GM18498 (cell line): Measurements from ENCODE around the gene ABCG1.
A peak's percentile ranks its signal among the peaks of the same experiment; 100 is the strongest.

Experiments
- ATAC-seq: cut with Tn5 transposase; IDR thresholded peaks from one replicate; pipeline ENCODE4 v1.9.1; 2021; ENCODE audit warnings: mild to moderate bottlenecking, moderate library complexity; ENCODE audit not compliant: unreplicated experiment

The ABCG1 gene

DNA sequence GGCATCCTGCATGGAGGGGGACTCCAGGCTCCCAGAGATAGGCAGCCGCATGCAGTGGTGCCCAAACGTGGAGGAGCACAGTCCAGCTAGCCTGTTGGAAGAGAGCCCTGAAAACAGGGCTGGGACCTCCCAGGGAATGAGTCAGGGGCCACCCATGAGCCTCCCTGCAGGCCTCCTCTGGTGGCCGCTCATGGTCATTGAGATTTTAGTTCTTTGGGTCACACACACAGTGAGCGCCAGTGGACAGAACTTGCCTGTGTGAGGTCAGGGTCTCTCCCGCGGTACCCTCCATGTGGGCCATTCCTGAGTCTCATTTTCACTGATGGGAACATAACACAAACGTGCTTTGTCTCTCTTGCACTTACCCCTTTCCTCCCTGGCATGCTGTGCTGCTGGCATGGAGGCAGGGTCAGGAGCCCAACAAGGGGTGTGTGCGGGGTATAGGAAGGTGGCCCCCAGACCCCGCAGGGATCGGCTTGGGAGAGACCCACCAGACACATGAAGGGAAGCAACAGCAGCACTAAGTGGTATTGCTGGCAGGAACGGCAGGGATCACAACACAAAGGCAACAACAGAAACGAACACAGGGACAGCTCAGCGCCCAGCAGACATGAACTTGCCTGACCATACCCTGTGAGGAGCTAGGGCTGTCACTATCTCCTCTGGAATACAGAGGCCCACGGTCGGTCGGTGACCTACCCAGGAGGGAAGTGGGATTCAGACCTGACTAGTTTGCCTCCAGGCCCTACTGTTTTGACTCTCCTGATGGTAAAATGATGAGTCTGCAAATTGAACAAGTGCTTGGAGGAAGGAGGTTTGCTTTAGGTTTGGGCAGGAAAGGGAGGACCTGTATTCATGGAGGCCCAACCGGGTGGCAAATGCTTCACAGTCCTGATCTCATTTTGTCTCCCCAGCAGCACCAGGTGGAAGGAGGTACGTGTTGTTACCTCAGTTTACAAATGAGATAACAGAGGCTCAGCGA, 31.8 kb downstream of the ABCG1 start:
- no peak for ATAC-seq

DNA sequence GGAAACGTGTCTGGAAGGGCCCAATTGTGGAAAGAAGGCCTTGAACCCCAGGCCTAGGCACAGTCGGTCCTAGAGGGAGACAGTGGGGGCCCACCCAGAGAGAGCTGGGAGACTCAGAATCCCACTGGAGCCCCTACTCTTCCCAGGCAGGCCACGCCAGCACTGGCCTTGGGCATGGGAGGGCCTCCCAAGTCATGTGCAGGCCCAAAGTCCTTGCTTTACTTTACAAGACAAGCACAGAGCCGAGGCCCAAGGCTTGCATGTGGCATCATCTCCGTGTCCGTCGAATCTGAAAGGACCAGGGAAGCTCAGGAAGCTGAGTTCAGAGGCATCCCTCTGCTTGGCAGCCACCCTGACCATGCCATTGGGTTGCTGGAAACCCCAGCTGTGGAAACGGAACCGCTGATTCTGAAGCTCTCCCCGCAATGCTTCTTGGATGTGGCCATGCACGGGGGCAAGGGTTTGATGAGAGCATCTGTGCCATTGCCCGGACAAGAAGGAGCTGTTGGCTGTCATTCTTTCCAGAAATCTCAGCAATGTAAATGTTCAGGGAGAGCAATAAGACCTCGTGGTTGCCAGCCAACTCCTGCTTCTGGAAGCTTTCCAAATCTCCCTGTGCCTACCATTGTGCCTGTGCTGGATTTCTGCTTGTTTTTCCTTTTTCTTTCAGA, 32.8 kb downstream of the ABCG1 start:
- no peak for ATAC-seq

DNA sequence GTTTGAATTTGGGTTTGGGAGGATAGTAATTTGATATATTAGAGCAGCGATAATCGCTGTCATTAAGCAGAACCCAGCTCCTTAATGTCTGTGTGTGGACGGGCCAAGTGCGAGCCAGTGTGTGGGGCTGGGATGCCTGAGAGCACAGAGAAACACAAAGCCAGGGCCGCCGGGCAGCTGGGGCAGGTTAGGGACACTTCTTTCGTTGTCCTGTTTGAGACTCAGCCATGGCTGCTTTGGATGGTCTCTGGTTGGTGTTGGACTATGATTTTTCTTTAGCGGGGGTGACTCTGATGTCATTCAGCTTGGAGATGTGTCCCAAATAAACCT, 33.4 kb downstream of the ABCG1 start:
- ATAC-seq = no peak

DNA sequence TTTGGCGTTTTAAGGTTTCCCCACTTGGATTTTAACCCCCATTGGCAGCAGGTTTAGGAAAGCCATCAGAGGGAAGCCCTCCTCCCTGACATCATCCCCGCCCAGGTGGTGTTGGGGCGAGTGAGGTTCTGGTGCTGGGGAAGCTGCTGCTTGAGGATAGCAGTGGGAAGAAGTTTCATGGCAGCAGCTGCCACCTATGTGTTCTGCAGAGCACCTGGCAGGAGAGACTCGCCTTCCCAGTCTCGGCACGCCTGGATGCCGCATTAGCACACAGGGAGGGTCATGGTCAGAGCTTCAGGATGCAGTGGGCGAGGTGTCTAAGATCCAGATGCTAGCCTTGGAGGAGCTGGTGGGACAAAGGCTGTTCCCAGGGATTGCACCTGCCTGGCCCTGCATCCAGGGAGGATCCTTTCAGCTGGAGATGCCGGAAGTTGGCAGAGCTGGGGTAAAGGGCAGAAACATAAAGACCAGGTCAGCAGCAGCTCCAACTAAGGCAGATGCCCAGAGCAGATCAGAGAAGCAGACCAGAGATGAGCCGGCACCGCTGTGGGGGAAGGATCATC, 33.9 kb downstream of the ABCG1 start:
- no peak for ATAC-seq

DNA sequence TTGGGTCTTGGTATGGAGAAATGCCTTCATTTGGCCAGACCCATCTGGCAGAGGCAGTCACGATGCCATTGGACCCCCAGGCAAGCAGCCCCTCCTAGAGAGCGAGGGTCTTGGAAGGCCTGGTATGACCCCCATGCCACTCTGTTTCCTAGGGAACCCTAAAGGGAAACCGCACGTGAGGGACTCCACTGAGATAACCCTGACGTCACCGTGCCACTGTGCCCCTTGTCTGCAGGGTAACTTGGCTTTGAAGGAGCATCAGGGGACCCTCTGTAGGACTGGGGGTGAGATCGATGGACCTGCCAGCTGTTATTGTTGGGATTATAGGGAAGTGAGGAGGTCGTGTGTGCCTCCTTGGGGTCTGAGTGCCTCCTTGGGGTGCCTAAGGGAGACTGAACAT, 34.5 kb downstream of the ABCG1 start:
- no peak for ATAC-seq

DNA sequence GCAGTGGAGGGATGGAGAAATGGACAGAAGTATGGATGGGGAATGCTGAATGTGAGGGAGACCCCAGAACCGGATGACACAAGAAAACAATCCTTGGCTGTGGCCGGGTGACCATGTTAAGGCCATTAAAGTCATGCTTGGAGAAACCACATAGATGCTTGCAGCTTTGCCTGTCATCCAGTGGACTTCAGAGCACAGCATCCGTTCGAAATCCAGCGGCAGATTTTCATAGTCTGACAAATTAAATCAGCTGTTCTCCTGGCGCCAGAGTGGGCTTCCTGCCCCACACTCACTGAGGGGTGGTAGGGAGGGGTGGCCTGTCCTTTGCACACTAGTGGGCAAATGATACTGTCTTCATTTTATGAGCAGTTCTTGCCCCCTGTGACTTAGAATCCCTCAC, 35.1 kb downstream of the ABCG1 start:
- ATAC-seq = no peak

DNA sequence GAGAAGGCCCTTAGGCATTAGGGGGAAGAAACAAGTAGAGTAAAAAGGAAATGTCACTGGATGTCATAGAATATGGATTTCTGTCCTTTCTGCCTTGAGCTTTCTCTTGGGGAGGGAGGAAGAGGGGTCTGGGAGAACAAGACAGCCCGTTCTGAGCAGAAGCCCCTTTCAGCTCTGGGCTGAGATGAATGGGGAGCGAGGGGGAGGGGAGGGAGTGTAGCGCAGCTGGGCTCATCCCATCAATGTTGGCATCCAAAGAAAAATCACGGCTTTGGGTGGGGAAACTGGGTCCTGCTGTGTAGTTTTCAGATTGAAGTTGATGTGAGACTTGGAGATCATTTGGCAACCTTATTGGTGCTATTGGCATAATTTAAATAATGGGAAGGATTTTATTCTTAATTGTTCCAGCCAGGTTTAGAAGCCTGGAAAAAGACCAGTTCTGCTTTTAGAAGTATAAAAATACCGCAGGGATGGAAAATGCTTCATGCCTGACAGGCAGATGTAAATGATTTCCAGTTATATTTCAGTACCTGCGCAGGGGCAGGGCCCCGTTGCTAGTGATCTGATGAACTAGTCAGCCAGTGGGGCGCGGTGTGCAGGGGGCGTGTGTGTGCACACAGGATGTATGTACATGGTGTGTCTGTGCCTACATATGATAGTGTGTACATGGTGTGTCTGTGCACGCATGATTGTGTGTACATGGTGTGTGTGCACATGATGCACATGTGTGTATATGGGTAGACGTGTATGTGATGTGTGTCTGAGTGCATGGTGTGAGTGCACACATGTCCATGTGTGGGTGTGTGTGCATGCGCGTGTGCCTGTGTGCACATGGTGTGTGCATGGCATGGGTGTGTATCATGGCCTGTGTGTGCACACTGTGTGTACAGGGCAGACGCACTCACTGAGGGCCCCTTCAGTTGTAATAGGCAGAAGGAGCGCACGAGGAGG, 36.0 kb downstream of the ABCG1 start:
- ATAC-seq = no peak

DNA sequence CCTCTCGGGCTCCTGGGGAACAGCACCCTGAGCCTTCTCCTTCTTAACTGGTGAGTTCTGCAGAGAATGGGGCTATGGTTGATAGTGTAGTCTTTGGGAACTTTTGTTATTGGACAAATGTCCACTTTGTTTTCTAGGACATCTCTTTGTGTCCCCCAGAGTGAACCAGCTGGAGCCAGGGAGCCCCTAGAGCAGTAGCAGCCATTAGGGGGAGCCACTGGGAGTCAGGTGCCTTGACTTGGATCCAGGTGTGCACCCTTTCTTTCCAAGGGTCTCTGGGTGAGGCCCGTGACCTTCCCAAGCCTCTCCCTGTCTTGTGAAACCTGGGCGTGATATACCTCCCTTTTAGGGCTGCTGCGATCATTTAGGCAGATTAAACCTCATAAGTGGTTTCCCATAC, 36.9 kb downstream of the ABCG1 start:
- ATAC-seq = no peak

DNA sequence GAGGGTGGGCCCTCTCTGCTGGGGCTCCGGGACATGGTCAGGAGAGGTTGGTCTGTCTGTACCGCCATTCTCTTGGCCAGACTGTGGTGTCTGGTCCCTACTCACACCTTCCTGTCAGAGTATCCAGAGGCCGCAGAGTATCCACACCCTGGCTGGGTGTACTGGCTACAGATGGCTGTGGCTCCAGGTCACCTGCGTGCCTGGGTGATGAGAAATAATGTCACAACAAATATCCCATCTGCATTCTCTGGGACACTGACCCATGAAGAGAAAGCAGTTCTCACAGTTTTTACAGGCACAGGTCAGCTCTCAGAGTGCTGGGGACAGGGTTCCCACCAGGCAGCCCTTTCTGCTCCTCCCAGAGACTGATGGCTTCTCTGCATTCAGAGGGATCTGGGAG, 37.4 kb downstream of the ABCG1 start:
- no peak for ATAC-seq

DNA sequence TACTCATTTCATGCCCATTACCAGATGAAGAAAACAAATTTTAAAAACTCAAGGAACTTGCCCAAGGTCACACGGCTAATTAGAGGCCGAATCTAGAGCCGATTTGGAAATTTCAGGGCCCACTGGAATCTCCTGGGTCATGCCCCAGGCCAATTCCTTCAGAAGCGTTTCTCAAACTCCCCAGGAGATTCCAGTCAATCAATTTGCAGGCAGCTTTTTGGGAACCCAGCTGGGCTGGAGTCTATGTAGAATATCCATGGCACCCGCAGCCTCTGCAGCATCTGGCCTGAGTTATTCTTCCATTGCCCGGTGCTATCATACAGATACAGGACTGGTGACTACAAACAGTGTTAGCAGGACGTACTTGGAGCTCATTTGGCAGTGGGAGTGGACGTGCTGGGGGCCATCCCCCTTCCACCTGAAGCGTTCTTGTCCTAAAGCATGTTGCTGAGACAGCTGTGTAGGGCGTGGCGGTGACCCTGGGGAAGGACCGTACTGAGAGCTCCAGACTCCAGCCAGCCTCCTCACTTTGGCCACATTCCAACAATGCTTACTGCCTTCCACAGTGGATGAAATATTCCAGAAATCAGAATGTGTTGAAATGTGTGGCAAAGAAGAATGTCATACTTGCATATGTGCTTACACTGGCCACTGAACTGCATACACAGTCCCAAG, 38.3 kb downstream of the ABCG1 start:
- ATAC-seq = no peak

DNA sequence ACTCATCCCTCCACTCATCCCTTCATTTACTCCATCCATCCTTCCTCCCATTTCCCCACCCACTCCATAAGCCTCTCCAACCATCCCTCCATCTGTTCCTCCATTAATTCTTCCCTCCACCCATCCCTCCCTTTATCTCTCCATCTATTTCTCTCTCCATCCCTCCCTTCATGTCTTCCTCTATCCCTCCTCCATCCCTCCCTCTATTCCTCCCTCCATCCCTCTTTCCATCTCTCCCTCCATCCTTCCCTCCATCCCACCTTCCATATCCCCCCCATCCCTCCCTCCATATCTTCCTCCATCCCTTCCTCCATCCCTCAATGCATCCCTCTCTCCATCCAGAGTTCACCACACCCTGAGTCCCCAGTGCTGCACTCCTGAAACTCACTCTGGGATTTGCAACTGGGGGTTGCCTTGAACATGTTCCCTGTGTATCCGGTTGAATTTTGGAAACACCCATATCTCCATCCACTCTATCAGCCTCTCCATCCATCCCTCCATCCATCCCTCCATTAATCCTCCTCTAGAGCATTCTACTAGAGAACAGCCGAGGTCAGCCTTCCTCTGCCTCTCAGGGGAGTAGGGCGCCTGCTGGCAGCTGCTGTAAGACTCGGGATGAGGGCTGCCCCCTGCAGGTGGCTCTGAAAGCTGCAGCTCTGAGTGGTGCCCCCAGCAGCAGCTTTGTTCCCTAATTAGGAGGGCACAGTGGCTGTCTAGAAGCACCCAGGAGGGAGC, 39.4 kb downstream of the ABCG1 start:
- ATAC-seq = peak; percentile 60

DNA sequence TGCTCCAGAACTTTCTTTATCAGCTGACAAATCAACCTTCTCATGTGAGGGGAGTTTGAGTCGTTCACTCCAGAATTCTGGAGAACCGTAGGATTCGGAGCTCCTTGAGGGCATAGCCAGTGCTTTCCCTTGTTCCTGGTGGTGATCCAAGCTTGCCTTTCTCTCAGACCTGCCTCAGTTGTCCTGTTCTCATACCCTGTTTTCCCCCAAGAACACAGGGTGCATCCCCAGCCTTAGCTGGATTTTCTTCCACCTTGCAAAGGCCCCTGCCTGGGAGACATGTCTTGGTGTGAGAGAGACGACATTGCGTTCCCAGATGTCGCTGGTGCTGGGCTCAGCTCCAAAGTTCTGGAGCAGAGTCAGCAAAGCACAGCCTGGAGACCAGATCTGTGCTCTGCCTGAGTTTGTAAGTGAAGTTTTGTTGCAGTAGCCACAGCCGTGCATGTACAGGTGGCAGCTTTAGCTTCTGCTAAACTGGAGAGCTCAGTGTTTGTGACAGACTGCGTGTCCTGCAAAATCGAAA, 40.0 kb downstream of the ABCG1 start:
- ATAC-seq = no peak

DNA sequence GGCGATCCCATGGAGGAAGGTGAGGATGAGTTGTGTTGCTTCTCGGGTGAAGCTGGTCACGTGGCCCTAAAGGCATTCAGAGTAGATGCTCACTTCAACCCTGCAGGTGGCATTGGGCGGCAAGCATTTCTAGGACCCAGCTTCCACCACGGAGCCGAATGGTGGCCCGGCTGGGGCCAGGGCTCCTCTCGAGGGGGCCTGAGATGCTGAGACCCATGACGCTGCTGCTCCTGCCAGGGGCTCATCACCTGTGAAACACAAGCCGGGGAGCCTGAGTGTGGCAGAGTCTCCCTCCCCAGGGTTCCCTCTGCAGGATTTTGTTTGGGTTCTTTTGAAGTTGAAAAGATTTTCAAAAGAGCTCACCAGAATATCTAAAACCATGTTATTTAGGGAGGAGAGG, 41.2 kb downstream of the ABCG1 start:
- ATAC-seq = no peak

DNA sequence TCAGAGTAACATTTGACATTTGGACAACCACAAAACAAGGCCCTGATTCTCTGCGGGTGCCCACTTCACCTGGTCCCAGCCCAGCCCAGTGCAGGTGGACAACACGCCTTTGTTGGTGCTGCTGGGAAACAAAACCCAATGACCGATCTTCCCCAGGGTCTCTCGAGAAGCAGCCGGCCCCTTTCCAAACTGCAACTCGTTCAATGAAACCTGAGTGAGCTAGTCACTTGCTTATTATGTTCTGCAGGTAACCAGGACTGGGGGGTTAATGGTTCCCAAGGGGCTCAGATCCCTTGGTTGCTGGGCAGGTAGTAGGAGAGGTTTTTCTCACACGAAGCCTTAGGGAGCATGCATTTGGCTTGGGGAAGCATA, 42.9 kb downstream of the ABCG1 start:
- ATAC-seq = no peak

DNA sequence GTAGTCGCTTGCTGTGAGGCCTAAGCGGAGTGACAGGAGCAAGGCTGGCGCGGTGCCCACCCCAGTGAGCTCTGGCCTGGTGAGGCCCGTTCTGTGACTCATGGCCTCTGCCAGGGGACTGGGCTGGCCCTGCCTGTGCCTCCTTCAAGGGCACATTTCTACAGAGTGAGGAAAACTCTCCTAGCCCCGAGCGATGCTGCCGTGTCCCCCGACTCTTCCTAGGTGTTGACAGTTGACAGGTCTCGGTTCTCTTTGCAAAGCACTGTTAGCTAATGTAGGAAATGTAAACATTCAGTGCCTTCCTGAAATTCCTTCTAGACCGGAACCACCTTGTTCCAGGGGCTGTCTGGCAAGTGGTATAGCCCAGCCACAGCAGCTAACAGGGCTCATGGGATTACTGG, 43.9 kb downstream of the ABCG1 start:
- ATAC-seq = no peak

DNA sequence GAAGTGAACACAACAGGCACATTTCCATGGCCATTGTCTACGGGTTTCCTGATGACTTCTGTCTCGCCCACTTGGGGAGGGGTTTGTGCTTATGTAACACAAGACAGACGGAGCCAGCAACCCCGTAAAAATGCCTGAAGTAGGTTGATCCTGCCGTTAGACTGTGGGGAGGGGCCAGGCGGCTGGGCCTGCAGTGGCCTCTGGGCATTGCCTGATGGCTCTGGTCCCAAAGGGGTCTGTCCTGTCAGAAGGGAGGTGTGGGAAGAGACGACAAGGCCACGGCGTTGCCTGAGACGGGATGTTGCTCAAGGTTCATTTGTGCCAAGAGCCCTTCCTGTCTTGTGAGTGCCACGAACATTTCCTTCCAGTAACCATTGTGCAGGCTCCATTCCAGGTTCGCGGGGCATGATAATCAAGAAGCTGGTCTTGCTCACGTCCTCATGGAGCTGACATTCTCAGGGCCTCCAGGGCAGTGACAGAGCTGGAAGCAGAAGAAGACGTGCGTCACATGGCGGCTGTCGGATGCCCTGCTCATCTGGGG, 44.7 kb downstream of the ABCG1 start:
- ATAC-seq = no peak

DNA sequence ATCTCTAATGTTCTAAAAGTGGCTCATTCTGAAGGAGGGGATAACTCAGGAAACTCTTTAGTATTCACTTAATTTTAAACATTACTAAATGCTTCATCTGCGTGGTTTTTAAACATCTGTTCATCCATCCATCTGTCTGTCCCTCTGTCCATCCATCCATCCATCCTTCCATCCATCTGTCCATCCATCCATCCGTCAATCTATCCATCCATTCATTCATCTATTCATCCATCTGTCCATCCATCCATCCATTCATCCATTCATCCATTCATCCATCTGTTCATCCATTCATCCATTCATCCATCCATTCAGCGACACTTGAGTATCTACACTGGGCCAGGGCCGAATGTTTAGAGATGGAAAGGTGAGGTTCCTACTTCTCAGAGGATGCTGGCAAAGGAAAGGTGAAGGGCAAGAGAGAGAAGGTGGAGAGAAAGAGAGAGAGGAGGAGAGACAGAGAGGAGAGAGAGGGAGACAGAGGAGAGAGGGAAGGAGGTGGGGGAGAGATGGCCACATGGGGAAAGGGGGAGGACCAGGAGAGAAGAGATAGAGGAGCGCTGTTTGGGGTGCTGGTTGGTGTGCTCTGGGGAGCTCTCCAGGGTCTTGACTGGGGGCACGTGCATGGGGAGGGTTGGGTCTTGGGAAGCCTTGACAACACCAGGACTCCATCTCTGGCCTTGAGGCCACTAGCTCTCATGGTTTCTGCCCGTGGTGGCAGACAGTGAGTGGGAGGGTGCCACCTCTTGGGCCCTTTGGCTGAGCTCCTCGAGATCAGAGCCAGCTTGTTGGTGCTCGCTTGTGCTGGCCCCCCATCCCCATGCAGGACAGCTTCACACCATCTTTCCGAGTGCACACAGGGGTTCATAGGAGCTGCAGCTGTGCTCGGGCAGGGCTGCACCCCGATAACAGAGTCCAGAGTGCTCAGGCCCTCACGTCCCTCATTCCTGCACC, 45.6 kb downstream of the ABCG1 start:
- no peak for ATAC-seq

DNA sequence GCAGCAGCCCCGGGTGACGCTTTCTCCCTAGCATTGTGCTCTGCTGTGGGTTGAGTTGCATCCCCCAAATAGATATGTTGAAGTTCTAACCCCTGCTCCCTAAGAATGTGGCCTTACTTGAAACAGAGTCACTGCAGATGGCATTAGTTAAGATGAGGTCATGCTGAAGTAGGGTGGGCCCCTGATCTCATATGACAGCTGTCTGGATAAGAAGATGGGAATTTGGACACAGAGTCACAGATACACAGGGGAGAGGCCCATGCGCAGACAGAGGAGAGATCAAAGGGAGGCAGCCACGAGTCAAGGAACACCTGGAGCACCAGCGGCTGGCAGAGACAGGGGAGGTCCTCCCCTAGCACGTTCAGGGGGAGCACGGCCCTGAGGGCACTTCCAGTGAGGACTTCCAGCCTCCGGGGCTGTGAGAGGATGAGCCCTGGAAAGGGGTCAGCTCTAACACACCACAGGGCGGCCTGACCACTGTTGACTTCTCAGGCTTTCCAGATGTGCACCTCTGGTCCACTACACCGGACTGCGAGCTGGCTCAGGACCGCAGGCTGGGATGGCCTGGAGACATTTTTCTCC, 46.4 kb downstream of the ABCG1 start:
- no peak for ATAC-seq
